Fibroblast of skin of right biceps (primary cell): ENCODE measurements around the gene PLA2G2C.
A peak's percentile ranks its signal among the peaks of the same experiment; 100 is the strongest.
"Not testable (repeated sequence)": the region's sequence is repeated elsewhere in the genome, so short reads cannot be mapped to it uniquely, and the experiment has no call there.

Experiments used
- DNase-seq: peaks from one replicate; pipeline ENCODE4 v3.0.0-alpha.2; 2013

Gene PLA2G2C, protein sequence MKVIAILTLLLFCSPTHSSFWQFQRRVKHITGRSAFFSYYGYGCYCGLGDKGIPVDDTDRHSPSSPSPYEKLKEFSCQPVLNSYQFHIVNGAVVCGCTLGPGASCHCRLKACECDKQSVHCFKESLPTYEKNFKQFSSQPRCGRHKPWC

DNA sequence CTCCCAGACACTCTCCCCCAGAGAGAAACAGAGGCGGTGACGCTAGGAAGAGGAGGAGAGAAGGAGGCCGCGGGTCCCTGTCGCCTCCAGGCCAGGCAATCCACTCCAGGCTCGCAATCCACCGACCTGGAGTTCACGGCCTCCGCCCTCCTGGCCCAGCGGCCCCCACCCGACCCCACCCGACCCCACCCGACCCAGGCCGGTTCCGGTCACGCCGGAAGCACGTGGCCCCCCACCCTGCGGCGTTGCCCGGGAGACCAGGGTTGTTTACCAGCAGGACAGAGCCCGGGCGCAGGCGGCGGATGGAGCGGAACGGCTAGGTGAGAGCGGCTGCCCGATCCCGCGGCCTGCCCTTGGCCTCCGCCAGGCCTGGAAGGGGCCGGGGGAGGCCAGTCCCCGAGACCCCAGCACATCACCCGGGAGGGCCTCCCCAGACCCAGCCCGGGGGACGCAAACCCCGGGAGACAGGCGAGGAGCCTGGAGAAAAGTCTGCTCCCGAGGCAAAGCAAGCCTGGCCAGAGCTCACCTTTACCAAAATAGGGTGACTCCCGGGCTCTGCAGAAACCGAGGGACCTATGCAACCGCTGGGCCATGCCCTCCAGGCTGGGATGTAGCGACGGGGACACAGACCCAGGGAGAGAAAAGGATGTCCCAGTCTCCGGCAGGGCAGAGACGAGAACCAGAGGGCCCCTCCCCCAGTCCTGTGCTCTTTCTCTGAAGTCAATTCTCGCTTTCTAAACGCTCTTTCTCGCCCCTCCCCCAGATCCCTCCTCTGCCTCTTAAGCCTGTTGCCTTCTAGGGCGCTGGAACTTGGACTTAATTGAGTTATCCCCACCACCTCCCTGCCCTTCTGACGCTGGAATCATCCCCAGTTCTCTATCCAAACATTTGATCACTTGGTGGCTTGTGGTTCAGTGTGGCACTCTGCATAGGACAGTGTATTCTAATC is at the start of gene PLA2G2C, which contains the start of gene UBXN10:
Gene PLA2G2C (minus strand): TSS at position 685 of the 949 bp plus-strand sequence. CDS start 9,155 bp downstream, outside the sequence.
Gene UBXN10 (plus strand): TSS at position 263 of the 949 bp plus-strand sequence. CDS start 4,466 bp downstream, outside the sequence.
- no peak for DNase-seq

DNA sequence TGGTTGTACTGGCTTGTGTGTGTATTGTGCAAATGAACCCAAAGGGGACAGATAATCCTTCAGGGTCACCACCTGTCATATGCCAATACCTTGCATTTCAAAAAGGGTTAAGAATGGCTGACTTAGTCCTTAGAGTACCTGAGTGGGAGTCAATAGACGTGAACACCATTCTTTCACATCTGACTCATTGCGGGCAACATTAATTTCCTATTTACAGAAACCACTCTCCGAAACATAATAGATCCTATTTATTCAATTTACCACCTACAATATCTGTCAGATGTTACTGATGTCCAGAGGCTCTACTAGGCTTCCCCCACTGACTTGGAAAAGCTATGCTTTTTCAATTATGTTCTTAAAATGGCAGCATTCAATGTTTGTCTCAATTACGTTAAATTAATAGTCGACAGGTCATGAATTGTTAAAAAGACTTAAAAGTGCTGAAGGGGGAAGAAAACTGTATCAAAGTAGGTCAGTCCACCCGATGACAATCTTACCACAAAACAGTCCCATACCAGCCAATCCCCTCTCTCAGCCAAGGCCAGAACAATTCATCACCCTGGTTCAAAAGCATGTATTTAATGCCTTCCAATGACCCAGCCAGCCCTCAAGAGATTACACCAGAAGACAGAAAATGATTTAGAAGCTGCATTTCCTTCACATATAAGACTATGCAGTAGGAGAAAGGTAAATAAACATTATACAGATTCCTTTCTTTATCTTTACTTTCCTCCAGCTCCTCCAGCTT is 48.6 kb upstream of the PLA2G2C start:
- no peak for DNase-seq

DNA sequence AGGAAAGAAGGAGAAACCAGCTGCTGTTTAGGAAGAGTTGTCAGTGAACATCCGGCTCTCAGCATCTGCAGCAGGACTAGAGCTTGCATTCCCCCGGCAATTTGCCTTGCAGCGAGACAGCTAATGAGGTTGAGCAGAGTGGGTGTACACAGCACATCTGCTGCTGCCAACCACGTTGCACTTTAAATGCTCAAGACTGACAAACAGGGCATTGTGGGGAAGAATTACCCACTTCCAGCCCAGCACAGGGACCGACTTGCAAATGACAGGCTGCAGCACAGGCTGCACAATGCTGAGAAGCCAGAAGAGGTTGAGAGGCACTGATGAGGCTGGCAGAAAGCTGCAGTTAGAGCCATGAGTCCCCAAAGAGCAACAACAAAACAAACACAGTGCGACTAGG is 47.5 kb upstream of the PLA2G2C start:
- DNase-seq, result no peak

DNA sequence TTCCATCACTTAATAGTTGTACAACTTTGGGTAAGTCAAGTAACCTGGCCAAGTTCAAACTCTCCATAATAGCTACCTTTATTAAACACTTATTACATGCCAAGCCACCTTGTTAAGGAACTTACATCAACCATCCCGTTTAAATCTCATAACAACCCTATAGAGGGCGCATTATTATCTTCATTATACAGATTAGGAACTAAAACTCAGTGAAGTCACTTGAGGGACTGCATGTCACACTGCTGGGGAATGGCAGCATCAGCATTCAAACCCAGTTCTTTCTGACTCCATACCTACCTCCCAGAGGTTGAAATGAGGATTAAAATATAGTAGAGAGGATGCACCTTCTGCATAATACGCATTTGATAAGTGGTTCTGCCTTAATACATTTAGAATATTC is 47.1 kb upstream of the PLA2G2C start:
- DNase-seq, result peak; percentile 21

DNA sequence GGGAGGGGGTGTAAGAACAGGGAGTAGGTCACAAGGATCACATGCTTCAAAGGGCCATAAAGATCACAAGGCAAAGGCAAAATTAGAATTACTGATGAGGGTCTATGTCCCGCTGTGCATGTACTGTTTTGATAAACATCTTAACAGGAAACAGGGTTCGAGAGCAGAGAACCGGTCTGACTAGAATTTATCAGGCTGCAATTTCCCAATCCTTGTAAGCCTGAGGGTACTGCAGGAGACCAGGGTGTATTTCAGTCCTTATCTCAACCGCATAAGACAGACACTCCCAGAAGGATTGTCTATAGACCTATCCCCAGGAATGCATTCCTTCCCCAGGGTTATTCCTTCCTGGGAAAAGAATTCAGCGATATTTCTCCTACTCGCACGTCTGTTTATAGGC is 46.2 kb upstream of the PLA2G2C start:
- DNase-seq, result not testable (repeated sequence)

DNA sequence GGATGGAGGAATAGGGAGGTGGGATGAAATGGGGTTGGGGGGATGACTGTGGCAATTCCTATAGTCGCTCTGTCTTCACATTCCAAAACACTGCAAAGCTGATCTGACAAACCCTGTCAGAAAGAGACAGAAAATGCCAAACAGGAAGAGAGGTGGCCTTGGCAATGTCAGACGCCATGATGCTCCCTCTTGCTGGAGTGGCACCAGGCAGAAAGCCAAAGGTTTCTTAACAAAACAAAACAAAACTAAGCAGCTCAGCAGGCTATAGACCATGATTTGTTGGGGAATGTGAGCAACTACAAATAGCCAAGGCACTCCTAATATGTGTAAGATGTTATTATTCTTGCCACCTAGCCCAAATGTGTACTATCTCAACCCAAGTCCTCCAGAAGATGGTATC is 42.9 kb upstream of the PLA2G2C start:
- DNase-seq, result no peak

DNA sequence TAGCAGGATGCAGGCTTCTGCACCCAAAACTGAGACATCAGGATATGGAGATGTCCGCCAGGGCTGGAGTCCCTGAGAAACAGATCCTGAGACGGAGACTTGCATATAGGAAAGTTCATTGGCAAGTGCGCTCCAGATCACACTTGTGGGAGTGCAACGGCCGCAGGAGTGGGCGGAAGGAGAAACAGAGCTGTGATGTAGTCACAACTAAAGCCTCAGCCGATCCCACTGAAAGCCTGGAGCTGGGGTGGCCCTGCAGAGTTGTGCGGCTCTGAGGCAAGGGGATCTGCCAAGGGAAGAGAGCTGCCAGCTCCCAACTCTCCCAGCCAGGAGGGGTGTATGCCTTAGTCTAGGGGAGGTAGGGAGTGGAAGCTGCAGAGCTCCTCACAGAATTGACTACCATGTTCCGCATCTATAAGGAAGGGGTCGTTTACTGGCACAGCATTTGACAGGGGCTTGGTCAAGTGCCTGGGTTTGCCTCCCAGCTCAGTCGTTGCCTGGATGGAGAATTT is 42.1 kb upstream of the PLA2G2C start:
- DNase-seq, result no peak

DNA sequence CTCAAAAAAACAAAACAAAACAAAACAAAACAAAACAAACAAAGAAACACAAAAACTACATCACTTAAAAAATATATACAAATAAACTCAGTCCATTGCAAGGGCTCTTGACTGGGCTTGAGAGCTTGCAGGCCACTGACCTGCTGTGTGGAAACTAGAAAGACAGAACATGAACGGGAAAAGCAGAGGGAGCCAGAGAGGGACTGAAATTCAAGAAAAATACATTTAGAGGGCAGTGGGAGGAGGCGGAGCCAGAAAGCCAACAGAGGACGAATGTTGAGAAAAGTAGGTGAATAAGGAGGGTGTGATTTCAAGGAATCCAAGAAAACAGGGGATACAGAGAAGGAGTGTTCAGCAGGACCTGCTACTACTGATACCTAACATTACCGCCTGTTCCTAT is 41.4 kb upstream of the PLA2G2C start:
- no peak for DNase-seq

DNA sequence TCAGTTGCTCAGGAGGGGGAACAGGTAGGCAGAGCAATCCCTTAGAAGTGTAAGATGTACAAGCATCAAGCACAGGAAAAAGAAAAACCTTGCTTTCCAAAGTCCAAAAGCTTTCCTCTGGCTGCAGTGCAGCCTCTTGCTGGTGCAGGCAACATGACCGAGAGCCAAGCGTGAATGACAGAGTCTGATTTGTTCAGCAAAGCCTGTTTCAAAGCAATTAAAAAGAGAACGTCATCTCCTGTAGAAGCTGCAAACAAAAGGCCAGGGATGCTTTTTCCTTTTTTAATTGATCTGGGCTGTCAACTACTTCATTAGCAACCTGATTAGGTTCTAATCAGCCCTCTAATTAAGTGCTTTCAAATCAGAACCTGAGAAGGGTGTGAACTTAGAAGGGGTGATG is 38.2 kb upstream of the PLA2G2C start:
- no peak for DNase-seq

DNA sequence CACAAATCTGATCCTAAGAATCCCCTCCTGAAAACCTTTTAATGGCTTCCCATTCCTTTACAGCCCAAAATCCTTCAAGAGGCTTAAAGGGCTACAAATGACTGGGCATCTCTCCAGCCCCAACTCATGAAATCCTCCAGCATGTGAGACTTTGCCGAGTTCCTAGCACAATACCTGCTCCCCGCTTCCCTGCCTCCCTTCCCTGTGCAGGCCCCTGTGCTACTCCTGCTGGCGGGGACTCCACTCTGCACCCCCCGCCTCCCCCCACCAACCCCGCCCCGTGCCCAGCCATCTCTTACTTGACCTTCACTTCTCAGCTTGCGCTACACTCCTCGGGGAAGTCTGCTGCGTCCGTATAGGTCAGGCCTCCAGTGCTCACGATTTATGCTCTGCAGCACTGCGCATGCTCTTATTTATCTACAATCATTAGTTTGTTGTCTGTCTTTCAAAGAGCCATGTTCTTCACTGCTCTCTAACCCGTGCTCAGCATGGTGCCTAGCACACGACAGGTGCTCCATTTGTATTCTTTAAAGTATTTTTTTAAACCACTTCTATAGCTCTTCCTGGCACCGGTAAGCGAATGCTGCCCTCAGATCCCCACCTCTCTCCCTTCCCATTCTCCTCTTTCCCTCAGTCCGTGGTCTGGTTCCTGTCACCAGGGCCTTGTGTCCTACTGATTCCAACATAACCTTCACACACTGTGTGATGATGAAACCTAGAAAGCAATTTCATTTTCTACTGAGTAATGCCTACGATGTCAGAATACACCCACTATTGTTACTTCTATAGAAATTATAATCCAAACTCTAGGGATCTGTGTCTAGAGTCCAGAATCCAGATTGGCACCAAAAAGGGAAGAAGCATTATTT is 37.5 kb upstream of the PLA2G2C start:
- DNase-seq, result no peak

DNA sequence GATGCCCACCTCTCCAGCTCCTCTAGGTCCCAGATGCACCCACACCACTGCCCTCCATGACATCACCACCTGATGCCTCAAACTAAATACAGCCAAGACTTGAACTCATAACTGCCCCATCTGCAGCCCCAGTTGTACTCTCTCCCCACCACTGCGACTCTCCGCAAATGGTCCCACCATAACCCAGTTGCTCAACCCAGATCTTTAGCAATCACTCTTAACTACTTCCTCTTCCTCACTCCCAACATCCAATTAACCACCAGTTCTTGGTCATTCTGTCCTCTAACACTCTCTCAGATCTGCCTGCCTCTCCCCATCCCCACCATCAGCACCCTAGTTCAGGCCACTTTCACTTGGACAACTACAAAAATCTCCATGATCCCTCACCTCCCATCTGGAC is 36.8 kb upstream of the PLA2G2C start:
- DNase-seq, result no peak

DNA sequence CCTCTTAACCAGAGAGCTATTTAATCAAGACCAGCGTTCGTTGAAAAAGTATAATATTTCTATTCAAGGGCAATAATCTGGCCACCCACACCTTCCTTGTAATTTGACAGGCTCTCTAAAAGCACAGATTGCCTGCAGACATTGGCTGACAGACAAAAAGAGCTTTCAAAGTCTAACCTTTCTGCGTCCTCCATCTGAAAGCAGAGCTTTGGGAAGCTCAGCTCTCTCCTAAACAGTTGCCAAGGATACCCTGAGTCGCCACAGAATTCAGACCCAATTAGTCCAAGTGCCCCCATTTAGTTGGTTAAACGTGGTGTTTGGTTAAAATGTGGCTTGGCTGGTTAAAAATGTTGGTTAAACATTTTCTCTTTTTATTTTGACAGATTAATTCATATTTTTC is 33.7 kb upstream of the PLA2G2C start:
- DNase-seq, result no peak

DNA sequence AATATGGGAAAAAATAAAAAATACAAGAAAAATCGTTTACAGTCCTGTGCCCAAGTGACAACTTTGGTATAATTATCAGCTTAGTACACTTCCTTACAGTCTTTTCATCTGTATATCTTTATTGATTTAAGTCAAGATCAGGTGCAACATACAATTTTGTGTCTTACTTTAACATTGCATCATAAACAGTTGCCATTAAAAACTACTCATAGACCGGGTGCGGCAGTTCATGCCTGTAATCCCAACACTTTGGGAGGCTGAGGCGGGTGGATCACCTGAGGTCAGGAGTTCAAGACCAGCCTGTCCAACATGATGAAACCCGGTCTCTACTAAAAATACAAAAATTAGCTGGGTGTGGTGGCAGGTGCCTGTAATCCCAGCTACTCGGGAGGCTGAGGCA is 32.7 kb upstream of the PLA2G2C start:
- not testable (repeated sequence) for DNase-seq

DNA sequence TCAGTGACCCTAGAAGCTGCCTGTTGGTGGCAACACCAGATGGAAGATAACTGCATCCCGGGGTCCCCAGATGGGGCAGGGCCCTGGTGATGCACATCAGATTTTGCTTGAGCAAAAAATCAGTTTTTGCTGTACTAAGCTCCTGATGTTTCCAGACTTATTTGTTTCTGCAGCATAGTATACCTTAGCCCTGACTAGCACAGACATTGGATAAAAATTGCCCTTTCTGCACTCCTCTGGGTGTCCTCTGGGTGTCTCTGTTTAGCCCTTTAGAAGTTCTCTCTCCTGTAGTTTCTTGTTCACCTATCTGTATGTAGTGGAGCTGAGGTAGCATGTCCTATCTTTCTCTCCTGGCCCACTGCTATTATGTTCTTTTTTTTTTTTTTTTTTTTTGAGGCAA is 30.3 kb upstream of the PLA2G2C start:
- DNase-seq, result no peak

DNA sequence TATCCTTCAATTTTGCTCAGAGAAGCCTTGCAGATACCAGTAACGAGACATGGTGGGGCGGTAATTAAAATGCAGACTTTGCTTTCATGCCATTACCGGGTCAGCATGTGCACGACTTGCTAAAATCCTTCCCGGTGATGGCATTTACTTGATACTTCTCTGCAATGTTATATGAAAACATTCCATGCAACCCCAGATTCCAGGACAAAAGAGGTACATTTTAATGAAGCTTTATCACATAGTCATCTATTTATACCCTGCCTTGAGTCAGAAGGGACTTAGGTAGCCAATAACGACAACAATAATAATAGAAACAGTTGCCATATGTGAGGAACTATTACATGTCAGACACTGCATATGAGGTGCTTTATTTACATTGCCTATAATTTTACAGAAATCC is 29.4 kb upstream of the PLA2G2C start:
- no peak for DNase-seq

DNA sequence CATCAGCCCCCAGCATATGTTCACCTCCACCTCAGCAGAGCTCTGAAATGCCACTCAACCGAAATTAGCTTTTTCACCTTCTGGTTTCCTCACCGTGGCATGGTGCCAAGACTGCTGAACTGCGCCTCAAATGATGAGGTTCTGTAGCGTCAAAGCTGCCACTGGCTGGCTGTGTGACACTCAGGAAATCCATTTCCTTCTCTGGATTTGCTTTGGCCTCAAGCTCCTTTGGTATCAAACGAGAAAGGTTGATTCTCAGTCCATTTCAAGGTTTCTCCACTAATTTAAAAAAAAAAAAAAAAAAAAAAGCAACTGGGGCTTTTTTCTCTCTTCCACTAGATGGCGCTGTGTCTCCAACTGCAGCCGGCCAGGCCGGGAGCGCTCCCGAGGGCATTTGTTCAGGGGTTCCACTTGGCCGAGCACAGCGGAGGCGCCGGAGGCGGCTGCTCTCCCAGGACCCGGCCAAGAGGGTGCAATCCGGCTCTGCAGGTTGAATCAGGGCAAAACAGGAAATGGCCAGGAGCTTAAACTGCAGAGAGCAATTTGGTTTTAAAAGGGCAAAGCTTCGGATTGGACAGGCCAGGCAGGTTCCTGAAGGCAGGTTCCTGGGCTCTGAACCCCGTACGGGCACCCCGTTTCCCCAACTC is 26.5 kb upstream of the PLA2G2C start:
- DNase-seq, result peak; percentile 51

DNA sequence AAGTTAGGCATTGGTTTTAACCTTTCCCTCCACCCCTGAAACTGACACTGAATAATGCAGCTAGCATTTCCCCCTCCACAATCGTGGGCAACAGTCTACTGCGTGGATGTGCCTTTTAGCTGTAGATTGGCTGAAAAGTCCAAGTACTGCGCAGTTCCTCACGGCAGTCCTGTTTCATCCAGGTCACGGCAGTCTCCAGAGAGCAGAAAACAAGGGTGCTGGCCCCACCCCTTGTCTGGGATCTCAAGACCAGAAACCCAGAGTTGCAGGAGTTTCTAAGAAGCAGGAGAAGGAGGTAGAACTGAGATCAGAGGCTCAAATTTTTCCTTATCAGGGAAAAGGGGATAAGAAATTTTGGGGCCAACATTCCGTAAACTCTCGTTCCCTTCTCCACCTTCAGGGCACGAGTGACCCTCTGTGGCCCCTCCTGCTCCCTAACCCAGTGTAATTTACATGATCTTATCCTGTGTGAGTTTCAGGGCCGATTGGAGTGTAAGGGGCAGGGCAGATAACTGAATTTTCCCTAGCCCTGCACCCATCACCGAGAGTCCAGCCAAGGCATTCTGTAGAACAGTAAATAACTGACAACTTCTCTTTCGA is 25.9 kb upstream of the PLA2G2C start:
- DNase-seq, result no peak

DNA sequence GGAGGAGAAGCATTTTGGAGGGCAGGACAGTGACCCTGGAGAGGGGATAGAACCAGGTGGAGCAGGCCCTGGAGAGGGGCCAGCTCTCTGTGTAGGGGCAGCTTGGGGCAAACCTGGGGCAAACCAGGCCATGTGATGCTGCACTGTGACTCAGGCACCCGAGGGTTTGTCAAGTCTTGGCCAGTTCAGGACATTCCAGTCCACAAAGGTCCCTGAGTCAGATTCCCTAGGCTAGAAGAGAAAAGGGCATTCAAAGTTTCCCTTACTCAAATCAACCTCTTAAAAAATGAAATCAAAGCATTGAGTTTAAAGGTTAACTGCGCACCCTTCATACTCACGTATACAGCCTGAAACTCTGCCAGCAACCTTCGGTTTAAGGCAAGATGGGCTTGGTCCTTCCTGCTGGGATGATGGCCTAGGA is 25.2 kb upstream of the PLA2G2C start:
- no peak for DNase-seq

DNA sequence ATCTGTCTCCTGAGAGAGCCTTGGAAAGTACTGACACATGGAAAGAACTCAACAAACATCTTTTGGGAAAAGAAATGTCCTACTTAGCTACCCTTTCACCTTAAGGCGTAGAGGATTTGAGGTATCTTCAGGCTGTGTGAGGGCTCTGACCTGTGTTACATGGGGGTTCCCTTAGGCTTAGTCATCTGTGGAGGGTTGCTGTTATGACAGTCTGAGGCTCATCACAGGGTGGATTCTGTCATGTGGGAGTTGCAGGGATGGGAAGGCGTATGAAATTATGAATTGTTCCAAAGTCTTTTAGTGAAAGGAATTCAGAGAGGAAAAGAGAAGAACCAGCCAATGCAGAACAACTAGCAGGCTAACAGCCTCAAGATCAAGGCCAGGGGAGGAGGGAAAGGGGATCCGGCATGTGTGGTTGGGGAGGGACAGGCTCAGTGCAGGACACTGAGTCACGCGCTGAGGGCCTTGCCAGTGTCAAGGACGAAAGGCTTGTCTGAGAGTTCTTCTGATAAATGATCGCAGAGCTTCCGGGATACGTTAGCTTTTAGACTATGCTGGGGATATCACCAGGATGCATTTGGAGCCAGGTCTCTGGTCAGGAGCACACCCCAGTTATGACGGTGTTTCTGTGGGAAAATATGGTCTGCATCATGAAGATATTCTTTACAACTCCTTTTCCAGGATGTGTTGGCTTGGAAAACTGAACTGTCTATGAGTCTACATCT is 24.6 kb upstream of the PLA2G2C start:
- DNase-seq, result no peak

DNA sequence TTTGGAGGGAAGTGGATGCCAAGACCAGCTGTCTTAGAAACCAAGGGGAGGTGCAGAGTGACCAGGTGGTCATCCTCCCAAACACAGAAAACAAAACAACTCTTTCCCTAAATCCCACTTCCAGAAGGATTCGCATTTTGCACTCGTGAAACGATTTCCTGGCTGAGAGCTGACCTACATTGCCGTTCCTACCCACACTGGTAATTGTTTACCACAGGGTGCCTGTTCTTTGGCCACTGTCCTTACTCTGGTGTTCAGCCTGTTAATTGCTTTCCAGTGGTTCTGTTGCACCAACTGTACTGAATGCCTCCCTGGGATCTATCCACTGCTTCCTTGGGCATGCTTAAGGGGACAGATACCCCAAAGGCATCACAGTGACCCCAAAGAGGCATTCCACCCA is 23.2 kb upstream of the PLA2G2C start:
- DNase-seq, result no peak

DNA sequence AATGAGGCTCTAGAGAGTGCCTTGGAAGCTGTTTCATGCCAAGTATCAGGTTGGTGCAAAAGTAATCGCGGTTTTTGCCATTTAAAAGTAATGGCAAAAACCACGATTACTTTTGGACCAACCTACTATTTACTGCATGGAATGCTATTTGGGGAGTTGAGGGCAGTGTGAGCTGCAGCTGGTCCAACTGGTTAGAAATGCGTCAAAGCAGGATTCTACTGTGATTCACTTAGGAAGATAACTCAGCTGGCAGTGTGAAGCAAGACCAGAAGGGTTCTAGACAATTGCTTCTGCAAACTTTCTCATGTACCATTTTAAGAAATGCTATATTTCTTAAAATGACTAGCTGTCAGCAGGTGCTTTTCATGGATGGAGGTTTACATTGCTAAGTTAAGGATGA is 21.2 kb upstream of the PLA2G2C start:
- no peak for DNase-seq
